DOHH2 (cell line): Measurements from ENCODE around the gene IL2RA.

ENCODE experiments used
- H3F3A ChIP-seq: fragments of 200-600 bp; sonication (generic), shearing (Covaris generic); 2 replicates; pipeline ENCODE4 v1.6.0; 2016; ENCODE audit warnings: antibody characterized with exemption, mild to moderate bottlenecking; ENCODE audit not compliant: control insufficient read depth, insufficient read depth
- H3K27ac ChIP-seq: fragments of 200-600 bp; sonication (generic); 2 replicates; pipeline ENCODE4 v1.5.1; 2014; ENCODE audit warnings: low read depth, mild to moderate bottlenecking, low read length, moderate library complexity
- H3K27me3 ChIP-seq: fragments of 200-600 bp; sonication (generic); 2 replicates; pipeline ENCODE4 v1.6.1; 2014; ENCODE audit warnings: mild to moderate bottlenecking, low read length, mixed read lengths; ENCODE audit not compliant: control insufficient read depth
- H3K36me3 ChIP-seq: fragments of 200-600 bp; sonication (generic); 2 replicates; pipeline ENCODE4 v1.6.1; 2014; ENCODE audit warnings: mild to moderate bottlenecking, low read length, moderate library complexity, mixed read lengths; ENCODE audit not compliant: control insufficient read depth
- H3K4me1 ChIP-seq: fragments of 200-600 bp; sonication (generic); 2 replicates; pipeline ENCODE4 v1.6.1; 2014; ENCODE audit warnings: mild to moderate bottlenecking, low read length, mixed read lengths; ENCODE audit not compliant: control insufficient read depth
- H3K4me2 ChIP-seq: fragments of 200-600 bp; sonication (generic); 2 replicates; pipeline ENCODE4 v1.6.0; 2014; ENCODE audit warnings: mild to moderate bottlenecking, low read length, moderate library complexity
- H3K4me3 ChIP-seq: fragments of 200-600 bp; sonication (generic); 2 replicates; pipeline ENCODE4 v1.5.1; 2014; ENCODE audit warnings: mild to moderate bottlenecking, low read length, mixed read lengths
- H3K79me2 ChIP-seq: fragments of 200-600 bp; sonication (generic); 2 replicates; pipeline ENCODE4 v1.6.1; 2014; ENCODE audit warnings: mild to moderate bottlenecking, low read length, mixed read lengths; ENCODE audit not compliant: control insufficient read depth
- H3K9me2 ChIP-seq: fragments of 200-600 bp; sonication (generic); replicated peaks from 2 replicates; pipeline ENCODE4 v1.6.1; 2014; ENCODE audit warnings: mild to moderate bottlenecking, low read length, mixed read lengths; ENCODE audit not compliant: control insufficient read depth
- H3K9me3 ChIP-seq: fragments of 200-600 bp; sonication (generic); 2 replicates; pipeline ENCODE4 v1.6.1; 2014; ENCODE audit warnings: antibody characterized with exemption, low read length, mixed read lengths; ENCODE audit not compliant: control insufficient read depth, insufficient read depth
- H4K20me1 ChIP-seq: fragments of 200-600 bp; sonication (generic); 2 replicates; pipeline ENCODE4 v1.6.0; 2014; ENCODE audit warnings: low read depth, mild to moderate bottlenecking, antibody characterized with exemption, low read length, moderate library complexity; ENCODE audit not compliant: control insufficient read depth, insufficient read depth
- EZH2phosphoT487 ChIP-seq: fragments of 200-600 bp; sonication (generic); IDR thresholded peaks from 2 replicates; pipeline ENCODE4 v1.6.1; 2017; ENCODE audit warnings: borderline replicate concordance, mild to moderate bottlenecking, antibody characterized with exemption, low read length, moderate library complexity, mixed read lengths
- TF ChIP-seq, protein P1 (sequence below): fragments of 200-600 bp; sonication (generic); IDR thresholded peaks from one replicate; pipeline ENCODE4 v1.5.1; 2014; ENCODE audit warnings: antibody characterized with exemption, mild to moderate bottlenecking, low read depth, low read length; ENCODE audit not compliant: poor library complexity, severe bottlenecking

The IL2RA gene

DNA sequence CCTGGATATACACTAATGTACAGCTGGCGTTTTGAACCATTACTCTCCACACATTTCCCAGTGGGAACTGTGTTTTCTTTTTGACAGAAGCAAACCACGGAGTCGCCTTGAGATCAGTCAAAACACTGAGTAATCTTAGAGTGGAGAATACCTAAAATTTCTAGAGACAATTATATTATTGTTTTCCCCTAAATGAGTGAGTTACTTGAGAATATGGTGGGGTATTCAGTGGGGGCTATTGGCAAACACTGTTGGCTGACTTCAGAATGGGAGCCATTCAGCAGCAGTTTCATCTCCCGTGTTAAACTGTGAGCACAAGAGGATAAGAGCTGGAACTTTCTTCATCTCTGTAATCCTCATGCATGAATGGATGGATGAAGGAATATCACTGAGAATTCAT, 6.2 kb downstream of the IL2RA start:
- no peaks in the 10 kb centered on the region for H3K36me3 ChIP-seq
- no peak for TF ChIP-seq EZH2phosphoT487
- TF ChIP-seq, protein P1, sequence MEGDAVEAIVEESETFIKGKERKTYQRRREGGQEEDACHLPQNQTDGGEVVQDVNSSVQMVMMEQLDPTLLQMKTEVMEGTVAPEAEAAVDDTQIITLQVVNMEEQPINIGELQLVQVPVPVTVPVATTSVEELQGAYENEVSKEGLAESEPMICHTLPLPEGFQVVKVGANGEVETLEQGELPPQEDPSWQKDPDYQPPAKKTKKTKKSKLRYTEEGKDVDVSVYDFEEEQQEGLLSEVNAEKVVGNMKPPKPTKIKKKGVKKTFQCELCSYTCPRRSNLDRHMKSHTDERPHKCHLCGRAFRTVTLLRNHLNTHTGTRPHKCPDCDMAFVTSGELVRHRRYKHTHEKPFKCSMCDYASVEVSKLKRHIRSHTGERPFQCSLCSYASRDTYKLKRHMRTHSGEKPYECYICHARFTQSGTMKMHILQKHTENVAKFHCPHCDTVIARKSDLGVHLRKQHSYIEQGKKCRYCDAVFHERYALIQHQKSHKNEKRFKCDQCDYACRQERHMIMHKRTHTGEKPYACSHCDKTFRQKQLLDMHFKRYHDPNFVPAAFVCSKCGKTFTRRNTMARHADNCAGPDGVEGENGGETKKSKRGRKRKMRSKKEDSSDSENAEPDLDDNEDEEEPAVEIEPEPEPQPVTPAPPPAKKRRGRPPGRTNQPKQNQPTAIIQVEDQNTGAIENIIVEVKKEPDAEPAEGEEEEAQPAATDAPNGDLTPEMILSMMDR = no peak
- no peak overlapping the region for H3K4me3 ChIP-seq
- no peaks in the 10 kb centered on the region for H4K20me1 ChIP-seq
- peaks cover 27% of the 10 kb centered on the region for H3K27me3 ChIP-seq
- H3F3A ChIP-seq = no peaks in the 10 kb centered on the region
- no peak overlapping the region for H3K4me2 ChIP-seq
- H3K4me1 ChIP-seq = peaks cover 67% of the 10 kb centered on the region
- H3K27ac ChIP-seq = no peak overlapping the region
- no peaks in the 10 kb centered on the region for H3K9me2 ChIP-seq
- H3K79me2 ChIP-seq = no peaks in the 10 kb centered on the region
- no peaks in the 10 kb centered on the region for H3K9me3 ChIP-seq

DNA sequence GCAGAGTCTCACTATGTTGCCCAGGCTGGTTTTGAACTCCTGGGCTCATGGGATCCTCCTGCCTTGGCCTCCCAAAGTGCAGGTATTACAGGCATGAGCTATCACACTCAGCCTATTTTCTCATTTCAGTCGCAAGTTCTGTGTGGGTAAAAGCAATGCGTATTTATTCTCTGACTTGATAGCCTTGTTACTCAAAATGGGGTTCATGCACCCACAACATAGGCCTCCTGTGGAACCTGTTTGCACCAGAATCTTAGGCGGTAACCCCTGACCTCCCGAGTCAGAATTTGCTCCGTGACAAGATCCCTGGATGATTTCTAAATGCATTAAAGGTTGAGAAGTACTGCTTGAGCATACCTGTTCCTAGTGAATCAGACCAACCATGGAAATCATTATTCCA, 7.3 kb downstream of the IL2RA start:
- no peak overlapping the region for H3K4me2 ChIP-seq
- no peaks in the 10 kb centered on the region for H3K79me2 ChIP-seq
- no peaks in the 10 kb centered on the region for H3K9me2 ChIP-seq
- H3K27ac ChIP-seq = no peak overlapping the region
- H3K9me3 ChIP-seq = no peaks in the 10 kb centered on the region
- H3K4me1 ChIP-seq = peaks cover 70% of the 10 kb centered on the region
- no peak for TF ChIP-seq EZH2phosphoT487
- TF ChIP-seq, protein P1 = no peak
- no peaks in the 10 kb centered on the region for H4K20me1 ChIP-seq
- H3K4me3 ChIP-seq = no peak overlapping the region
- H3K27me3 ChIP-seq = peaks cover 27% of the 10 kb centered on the region
- H3K36me3 ChIP-seq = no peaks in the 10 kb centered on the region
- no peaks in the 10 kb centered on the region for H3F3A ChIP-seq

DNA sequence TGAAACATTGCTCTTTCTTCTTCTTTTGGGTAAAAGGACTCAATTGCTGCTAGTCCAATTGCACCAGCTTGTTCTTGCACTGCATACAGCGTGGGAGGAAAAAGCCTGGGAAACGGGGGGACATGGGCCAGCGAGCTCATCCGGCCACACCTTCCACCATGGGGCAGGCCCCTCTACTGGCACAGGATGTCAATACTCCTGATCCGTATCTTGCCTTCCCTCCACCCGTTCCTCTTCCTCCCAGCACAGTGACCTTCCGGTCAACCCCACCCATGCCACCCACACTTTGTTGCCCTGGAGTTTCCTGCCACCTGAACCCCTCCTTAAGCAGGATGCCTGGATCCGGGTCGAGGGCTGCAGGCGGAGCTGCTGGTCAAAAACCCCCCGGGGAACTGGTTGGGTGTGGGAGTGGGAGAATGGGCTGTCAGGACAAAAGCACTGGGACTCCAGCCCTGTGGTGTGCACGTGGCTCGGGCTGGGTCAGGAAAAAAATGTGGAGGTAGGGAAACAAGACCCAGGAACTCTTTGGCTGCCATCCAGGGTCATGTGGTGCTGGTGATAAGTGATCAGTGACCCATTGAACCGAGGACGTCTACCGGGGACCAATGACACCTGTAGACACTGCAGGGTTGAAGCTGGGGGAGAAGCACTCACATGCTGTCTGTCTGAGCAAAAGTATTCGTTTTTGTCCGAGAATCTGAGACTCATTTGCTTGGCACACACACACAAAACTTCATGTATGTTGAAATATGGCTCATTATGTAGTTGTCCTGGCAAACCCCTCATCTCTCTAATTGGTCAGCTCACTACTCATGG, 8.1 kb downstream of the IL2RA start:
- TF ChIP-seq, protein P1 = no peak
- Histone ChIP-seq H3K9me2 (no peaks in the 10 kb centered on the region), H3K27ac (no peak overlapping the region), H3K4me3 (no peak overlapping the region), H4K20me1 (no peaks in the 10 kb centered on the region), H3K4me1 (peaks cover 74% of the 10 kb centered on the region), H3F3A (no peaks in the 10 kb centered on the region), H3K36me3 (no peaks in the 10 kb centered on the region), H3K9me3 (no peaks in the 10 kb centered on the region), H3K27me3 (peaks cover 26% of the 10 kb centered on the region), H3K4me2 (peak overlapping the region; percentile 17), H3K79me2 (no peaks in the 10 kb centered on the region)
